ENCODE results near the gene PYM1.
"Not testable (repeated sequence)": the region's sequence is repeated elsewhere in the genome, so short reads cannot be mapped to it uniquely, and the experiment has no call there.

PYM1 gene

GRCh38 chr12:55938826-55939501 is 11.3 kb upstream of the PYM1 start:
- no peak for DNase-seq

DNA sequence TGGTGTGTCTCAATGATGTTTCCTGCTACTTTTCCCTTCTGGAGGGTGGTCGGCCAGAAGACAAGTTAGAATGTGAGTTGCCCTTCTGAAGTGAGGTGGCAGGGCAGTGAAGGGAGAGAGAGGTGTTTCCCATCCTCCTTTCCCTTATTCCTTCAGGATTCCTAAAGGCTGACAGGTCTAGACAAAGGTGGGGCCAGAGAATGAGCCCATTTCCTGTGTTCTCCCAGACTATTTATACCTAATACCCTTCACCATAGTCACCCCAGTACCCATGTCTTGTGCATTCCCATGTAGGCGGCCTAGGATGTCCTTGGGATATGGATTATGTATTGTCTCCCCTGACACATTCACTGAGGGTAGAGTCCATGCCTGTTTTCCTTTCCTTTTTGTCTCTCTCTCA is 10.3 kb upstream of the PYM1 start:
- no peak for DNase-seq

- no peak for DNase-seq
Measured at GRCh38 chr12:55935738-55936151, 8.1 kb upstream of the PYM1 start.

DNA sequence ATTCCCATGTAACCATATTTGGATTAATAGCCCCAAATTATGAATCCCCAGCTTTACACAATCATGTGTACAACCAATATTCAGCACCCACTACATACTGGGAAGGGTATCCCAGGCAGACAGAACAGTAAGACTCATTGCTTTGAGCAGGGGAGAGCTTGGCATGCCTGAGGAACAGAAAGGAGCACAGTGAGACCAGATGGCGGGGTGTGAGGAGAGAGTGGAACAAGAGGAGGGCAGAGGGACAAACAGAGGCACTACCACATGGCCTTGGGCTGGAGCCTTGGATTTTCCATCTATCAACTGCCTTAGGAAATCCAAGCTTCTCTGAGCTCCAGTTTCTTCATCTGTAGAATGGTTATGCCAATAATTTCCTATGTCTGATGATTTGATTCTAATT is 7.1 kb upstream of the PYM1 start:
- no peak for DNase-seq

GRCh38 chr12:55933799-55934742 is 6.4 kb upstream of the PYM1 start:
- no peak for DNase-seq

GRCh38 chr12:55933169-55933798 is 5.6 kb upstream of the PYM1 start:
- no peak for DNase-seq

DNA sequence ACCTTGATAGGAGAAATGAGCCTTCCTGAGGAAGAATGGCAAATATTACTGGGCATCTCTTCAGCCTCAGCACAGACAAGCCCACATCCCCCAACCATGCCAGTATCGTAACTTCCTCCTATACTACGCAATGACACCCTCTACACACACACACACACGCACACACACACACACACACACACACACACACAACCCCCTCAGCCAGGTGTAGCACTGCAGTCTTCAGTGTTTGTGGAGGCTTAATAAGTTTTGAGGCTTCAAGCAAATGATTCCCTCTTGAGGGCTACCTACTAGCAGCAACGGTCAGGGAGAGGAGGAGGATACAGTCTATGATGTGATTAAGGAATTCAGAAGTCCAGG is 4.8 kb upstream of the PYM1 start:
- peak; percentile 54 for DNase-seq

DNA sequence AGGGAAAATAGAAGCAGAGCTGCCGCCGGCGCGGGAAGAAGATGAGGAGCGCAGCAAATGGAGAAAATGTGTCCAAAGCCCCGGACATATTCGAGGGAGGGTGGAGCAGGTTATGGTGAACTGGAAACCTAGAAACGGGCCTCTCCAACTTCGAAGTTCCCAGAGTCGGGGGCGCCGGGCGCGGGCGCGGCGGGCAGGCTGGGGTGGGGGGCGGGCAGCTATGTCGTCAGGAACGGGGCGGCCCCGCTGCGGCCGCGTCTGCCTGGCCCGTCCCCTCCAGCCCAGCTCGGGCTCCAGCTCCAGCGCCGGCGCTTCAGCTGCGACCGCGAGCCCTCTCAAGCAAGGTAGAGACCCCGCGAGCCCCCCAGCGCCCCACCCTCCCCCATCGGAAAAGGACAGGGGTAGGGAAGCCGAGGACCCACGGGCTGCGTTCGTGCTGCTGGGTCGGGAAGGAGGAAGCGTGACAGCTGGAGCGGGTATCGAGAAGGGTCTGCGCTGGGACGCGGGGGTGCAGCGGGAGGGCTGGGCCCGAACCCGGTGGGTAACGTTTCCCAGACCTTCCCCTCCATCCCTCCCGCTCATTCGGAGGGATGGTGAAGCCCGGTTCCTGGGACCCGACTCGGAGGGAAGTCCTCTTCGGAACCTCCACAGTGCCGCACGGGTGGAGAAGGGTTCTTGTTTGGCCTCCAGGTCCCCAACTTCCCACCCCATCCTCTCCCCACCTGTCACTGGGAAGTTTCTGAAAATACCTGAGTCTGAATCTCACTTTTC is 4.3 kb upstream of the PYM1 start:
- no peak for DNase-seq

- no peak for DNase-seq
Measured at GRCh38 chr12:55931317-55931779, 3.7 kb upstream of the PYM1 start.

DNA sequence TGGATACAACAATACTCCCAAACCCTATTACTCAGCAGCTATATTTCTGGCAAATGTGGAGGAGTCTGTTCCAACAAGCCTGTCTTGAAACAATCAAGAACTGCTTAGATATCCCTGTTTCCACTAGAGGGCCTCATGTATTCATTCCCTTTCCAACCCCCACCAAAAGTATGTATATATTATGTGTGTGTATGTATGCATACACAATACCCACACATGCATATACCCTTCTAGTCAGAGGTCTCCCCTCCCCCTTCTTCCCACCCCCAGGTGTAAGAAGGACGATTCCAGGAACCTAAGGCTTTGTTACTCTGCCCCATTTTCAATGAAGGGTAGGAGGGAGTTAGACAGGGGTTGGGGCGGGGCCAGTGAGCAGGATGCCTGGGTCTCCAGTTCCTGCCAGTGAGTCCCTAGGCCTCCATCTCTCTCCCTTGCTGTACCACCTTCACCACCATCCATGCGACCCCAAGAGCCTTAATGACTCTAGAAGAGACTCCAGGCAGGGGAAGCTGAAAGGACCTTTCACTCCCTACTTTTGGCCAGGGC is 3.1 kb upstream of the PYM1 start, which contains the start of gene DGKA:
DGKA (plus strand) TSS at position 392 of the 546 bp plus-strand sequence. CDS start 5,342 bp downstream, outside the sequence.
- DNase-seq, result peak; percentile 69

GRCh38 chr12:55929306-55929791 is 1.7 kb upstream of the PYM1 start:
- DNase-seq, result peak; percentile 82

DNA sequence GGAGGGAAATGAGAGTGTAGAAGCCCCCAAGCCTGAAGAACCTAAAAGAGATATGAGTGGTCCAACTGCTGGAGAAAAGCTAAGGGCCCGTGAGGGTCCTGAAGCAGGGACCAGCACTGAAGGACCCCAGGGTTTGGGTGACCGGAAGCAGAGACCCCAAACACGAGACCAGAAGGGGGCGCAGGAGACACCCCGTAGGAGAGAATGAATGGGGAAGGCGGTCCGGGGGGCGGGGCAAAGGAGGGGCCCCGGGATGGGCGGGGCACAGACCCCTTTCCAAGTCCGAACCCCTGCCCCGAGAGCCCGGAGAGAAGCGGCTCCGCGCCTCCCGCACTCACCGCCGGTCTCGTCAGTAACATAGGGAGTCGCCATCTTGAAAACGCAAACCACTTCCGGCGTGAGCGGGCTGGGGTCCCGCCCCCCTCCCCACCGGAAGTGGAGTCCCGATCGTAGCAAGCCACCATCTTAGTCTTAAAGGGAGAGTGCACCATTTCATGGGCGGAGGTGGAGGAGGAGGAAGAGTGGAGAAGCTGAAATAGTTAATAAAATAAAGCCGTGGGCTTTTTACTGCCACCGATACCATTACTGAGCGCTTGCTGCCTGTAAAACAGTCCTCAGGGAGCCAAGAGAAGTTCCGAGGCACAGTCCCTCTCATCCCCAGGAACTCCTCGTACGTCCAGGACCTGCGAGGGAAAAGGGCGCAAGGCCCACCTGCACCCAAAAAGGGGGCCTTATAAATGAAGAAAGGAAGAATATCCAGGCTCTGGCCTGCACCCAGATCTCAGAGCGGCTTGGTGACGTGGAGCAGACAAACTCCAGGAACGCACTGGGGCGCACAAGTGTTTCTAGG is 731 bp downstream of the PYM1 start:
- peak; percentile 83 for DNase-seq

GRCh38 chr12:55925870-55926737 is 1.6 kb downstream of the PYM1 start:
- no peak for DNase-seq

DNA sequence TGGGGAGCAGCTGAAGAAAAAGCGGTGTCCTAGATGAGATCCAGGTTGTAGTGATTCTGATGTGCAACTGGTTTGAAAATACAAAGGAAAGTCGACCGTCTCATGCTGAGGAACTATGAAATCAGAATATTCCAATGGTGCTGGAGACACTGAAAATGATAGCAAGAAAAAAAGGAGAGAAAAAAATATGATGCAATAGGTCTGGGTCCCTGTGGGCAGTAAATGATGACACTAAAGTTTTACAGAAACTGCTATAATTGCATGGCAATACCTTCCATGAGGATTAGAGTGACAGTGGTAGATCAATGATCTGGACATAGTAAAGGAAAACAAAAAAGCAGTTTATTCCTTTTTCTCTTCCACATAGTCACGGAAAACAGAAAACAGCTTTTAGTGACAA is 2.3 kb downstream of the PYM1 start:
- no peak for DNase-seq

- not testable (repeated sequence) for DNase-seq
Measured at GRCh38 chr12:55923648-55924047, 4.0 kb downstream of the PYM1 start.

- no peak for DNase-seq
Measured at GRCh38 chr12:55922126-55922525, 5.6 kb downstream of the PYM1 start.

DNA sequence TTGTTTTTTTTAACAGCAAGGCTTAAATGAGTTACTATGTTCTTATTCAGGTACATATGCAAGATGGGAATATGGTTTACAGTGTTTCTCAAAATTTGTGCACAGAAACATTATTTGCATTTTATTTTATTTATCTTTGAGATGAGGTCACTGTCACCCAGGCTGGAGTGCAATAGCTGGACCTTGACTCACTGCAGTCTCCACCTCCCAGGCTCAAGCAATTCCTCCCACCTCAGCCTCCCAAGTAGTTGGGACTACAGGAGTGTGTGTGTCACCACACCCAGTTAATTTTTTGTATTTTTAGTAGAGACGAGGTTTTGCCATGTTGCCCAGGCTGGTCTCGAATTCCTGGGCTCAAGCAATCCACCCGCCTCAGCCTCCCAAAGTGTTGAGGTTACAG is 8.7 kb downstream of the PYM1 start:
- not testable (repeated sequence) for DNase-seq

DNA sequence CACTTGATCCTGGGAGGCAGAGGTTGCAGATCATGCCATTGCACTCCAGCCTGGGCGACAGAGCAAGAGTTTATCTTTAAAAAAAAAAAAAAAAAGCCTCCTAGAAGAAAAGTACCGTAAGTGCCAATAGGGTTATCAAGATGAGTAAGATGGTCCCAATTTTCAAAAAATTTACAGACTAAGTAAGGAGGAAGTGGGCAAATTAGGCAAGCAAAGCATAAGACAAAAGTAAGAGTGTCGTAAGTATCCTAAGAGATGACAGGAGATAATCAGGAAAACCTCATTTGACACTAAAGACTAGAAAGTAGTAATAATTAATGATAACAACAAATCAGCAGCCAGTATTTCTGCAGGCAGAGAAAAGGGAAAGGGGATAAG is 12.2 kb downstream of the PYM1 start:
- DNase-seq, result no peak

DNA sequence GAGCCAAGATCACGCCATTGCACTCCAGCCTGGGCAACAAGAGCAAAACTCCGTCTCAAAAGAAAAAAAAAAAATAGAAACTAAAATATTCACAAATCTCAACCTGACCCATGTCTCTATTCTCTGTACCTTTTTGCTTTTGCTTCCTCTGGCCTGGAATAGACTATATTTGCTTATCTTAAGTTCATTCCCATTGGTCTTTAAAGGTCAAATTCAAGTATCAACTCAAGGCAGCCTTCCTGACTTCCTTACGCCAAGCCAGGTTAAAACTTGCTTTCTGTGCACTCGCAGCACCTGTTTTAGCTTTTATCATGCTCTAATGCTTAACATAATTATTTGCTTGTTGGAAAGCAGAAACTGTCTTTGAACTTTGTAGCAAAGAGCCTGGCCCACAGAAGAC is 14.8 kb downstream of the PYM1 start:
- no peak for DNase-seq

DNA sequence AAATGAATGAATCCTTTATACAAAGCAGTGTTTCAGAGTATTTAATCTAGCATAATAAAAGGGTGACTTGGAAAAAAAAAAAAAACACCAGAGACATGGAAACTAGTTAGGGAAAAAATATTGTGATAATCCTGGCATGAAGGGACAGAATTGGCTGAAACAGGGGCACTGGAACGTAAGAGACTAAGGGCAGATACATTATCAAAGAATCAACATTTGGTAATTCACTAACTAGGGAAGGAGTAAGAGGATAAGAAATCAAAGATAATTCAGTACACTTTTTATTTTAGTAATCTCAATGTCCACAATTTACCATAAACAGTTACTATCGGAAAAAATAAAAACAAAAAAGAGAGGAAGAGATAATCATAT is 18.2 kb downstream of the PYM1 start:
- no peak for DNase-seq
